GM12878 (cell line): Measurements from ENCODE around the gene IQCF2. TPM values are rescaled to one million over a fixed set of nuclear protein-coding genes. Genes with fewer than 3 reads are reported as not detected.

Experiments
- ATAC-seq: fragments of 200-7000 bp; cut with Tn5 transposase; 3 replicates; pipeline ENCODE4 v1.9.1; 2020; ENCODE audit warnings: mild to moderate bottlenecking, moderate library complexity
- BruUV-seq: library from RNA; stranded (reverse); fragments of 400-500 nt; replicated peaks from 2 replicates; lab custom pipeline; 2021; lab: Mats Ljungman, UMichigan
- CTCF ChIA-PET: fragments of 300-600 bp; sonication (Branson Sonifier 250); formaldehyde crosslinking; extraction: SDS; loops from one replicate; lab custom pipeline; 2021; ENCODE audit warnings: inconsistent platforms; lab: Yijun Ruan, JAX
- POLR2A ChIA-PET: fragments of 350-600 bp; formaldehyde crosslinking; extraction: SDS; loops from one replicate; lab custom pipeline; 2021; ENCODE audit warnings: inconsistent platforms; lab: Charles Lee
- RAD21 ChIA-PET: fragments of 300-600 bp; sonication (Branson Sonifier 250); formaldehyde crosslinking; loops from one replicate; lab custom pipeline; 2023; ENCODE audit warnings: antibody characterized with exemption; ENCODE audit not compliant: unreplicated experiment; lab: Charles Lee
- SMC1A ChIA-PET: fragments of 300-600 bp; sonication (Branson Sonifier 250); formaldehyde crosslinking; loops from one replicate; lab custom pipeline; 2023; ENCODE audit not compliant: unreplicated experiment, uncharacterized antibody; lab: Charles Lee
- DNase-seq: peaks from one replicate; pipeline ENCODE4 v3.0.0-alpha.2; 2011; ENCODE audit warnings: low read depth, low spot score
- FAIRE-seq: peaks from 3 replicates; lab custom pipeline; 2011; peaks lifted over from hg19 to GRCh38; lab: Jason Lieb, UNC
- H2AFZ ChIP-seq: 2 replicates; pipeline ENCODE4 v1.6.0; 2011; ENCODE audit warnings: low read depth, low read length, control low read depth; ENCODE audit not compliant: control insufficient read depth
- H3K27ac ChIP-seq: 2 replicates; pipeline ENCODE4 v1.5.1; 2011; ENCODE audit warnings: control low read depth; ENCODE audit not compliant: control insufficient read depth, insufficient read depth
- H3K27me3 ChIP-seq, 2 experiments: replicated peaks in 1 of 2; 2 replicates each; pipeline versions ENCODE4 v1.6.0 to v1.6.1; 2011; ENCODE audit warnings: low read length in 1 of 2; ENCODE audit not compliant: control insufficient read depth in 2 of 2, insufficient read depth in 2 of 2
- H3K36me3 ChIP-seq, 2 experiments: 2 replicates each; pipeline ENCODE4 v1.5.1; 2011; ENCODE audit warnings: low read length in 1 of 2; ENCODE audit not compliant: control insufficient read depth in 2 of 2, insufficient read depth in 2 of 2
- H3K4me1 ChIP-seq: 2 replicates; pipeline ENCODE4 v1.6.1; 2011; ENCODE audit warnings: mild to moderate bottlenecking, low read length, moderate library complexity, mixed read lengths; ENCODE audit not compliant: control insufficient read depth, insufficient read depth
- H3K4me2 ChIP-seq: 2 replicates; pipeline ENCODE4 v1.6.0; 2011; ENCODE audit warnings: control low read depth; ENCODE audit not compliant: control insufficient read depth, insufficient read depth
- H3K4me3 ChIP-seq: fragments of 200-600 bp; sonication (generic); 2 replicates; pipeline ENCODE4 v1.5.1; 2016
- H3K79me2 ChIP-seq: 2 replicates; pipeline ENCODE4 v1.6.0; 2011; ENCODE audit warnings: low read length; ENCODE audit not compliant: control insufficient read depth, insufficient read depth
- H3K9ac ChIP-seq: 2 replicates; pipeline ENCODE4 v1.8.0; 2011; ENCODE audit warnings: low read length, control low read depth, mixed read lengths; ENCODE audit not compliant: control insufficient read depth, insufficient read depth
- H3K9me3 ChIP-seq: replicated peaks from 3 replicates; pipeline ENCODE4 v1.5.1; 2011; ENCODE audit warnings: mild to moderate bottlenecking, low read length; ENCODE audit not compliant: control insufficient read depth, insufficient read depth
- H4K20me1 ChIP-seq: 2 replicates; pipeline ENCODE4 v1.6.0; 2011; ENCODE audit not compliant: control insufficient read depth, insufficient read depth
- CBX3 ChIP-seq: fragments of 200-600 bp; sonication (generic); IDR thresholded peaks from 2 replicates; pipeline ENCODE4 v1.6.1; 2016; ENCODE audit warnings: low read depth, borderline replicate concordance
- CBX5 ChIP-seq: sonication (generic); IDR thresholded peaks from 2 replicates; pipeline ENCODE4 v1.6.1; 2016; ENCODE audit warnings: low read depth, moderate library complexity, mild to moderate bottlenecking, inconsistent platforms
- HSF1 ChIP-seq: fragments of 150-350 bp; IDR thresholded peaks from 2 replicates; pipeline ENCODE4 v1.6.1; 2014; ENCODE audit warnings: mild to moderate bottlenecking, low read depth, low read length
- IRF3 ChIP-seq: fragments of 450-650 bp; IDR thresholded peaks from 2 replicates; pipeline ENCODE4 v1.6.1; 2014; ENCODE audit warnings: mild to moderate bottlenecking
- MYB ChIP-seq: fragments of 150-350 bp; IDR thresholded peaks from 2 replicates; pipeline ENCODE4 v1.6.1; 2014; ENCODE audit warnings: mild to moderate bottlenecking, low read depth, low read length, borderline replicate concordance
- NBN ChIP-seq: fragments of 450-650 bp; IDR thresholded peaks from 2 replicates; pipeline ENCODE4 v1.6.1; 2016
- NRF1 ChIP-seq: conservative IDR thresholded peaks from 2 replicates; pipeline ENCODE4 v1.6.1; 2011; ENCODE audit warnings: mild to moderate bottlenecking, low read depth, low read length, improper control_type of control experiment
- SREBF2 ChIP-seq: IDR thresholded peaks from 2 replicates; pipeline ENCODE4 v1.6.1; 2012; ENCODE audit warnings: mild to moderate bottlenecking, low read length
- STAT3 ChIP-seq: IDR thresholded peaks from 2 replicates; pipeline ENCODE4 v1.6.1; 2011; ENCODE audit warnings: low read depth, low read length, improper control_type of control experiment
- ZNF24 ChIP-seq: fragments of 450-650 bp; IDR thresholded peaks from 2 replicates; pipeline ENCODE4 v1.6.1; 2017; ENCODE audit warnings: antibody characterized with exemption, mild to moderate bottlenecking
- ZNF384 ChIP-seq: IDR thresholded peaks from 2 replicates; pipeline ENCODE4 v1.6.1; 2012; ENCODE audit warnings: low read depth, mild to moderate bottlenecking, low read length, improper control_type of control experiment, borderline replicate concordance
- WGBS: methylation state at CpG from one replicate; pipeline ENCODE4 v1.1.6; 2016; ENCODE audit warnings: low lambda C conversion rate; ENCODE audit not compliant: insufficient replicate concordance, insufficient coverage; ENCODE audit errors: missing lambda C conversion rate; 5-methylcytosine and 5-hydroxymethylcytosine counted together
- in situ Hi-C: fragments of 300-500 bp; cut with MboI; formaldehyde crosslinking; loops from 9 replicates; pipeline ENCODE4 v1.14.3; 2018; ENCODE audit warnings: mixed read lengths
- intact Hi-C: fragments of 100-400 bp; cut with micrococcal nuclease; formaldehyde crosslinking; loops from one replicate; pipeline ENCODE4 v1.14.2; 2022; ENCODE audit not compliant: unreplicated experiment
- polyA plus RNA-seq, 11 experiments: library from polyadenylated mRNA; depleted of rRNA in 4 of 11; unstranded in 6 of 11; stranded (reverse) in 5 of 11; fragments of >200 nt; fragmentation: Nextera tagmentation in 4 of 11; fragmentation: Illumina TruSeq in 1 of 11; extraction: Ambion mirVana in 4 of 11; extraction: Trizol in 1 of 11; gene quantifications; 1 replicate in 1 of 11; 2 replicates in 10 of 11; pipeline versions ENCODE4 v1.2.1 to v1.2.3, GENCODE V29; 2011 to 2016; ENCODE audit warnings: inconsistent platforms in 2 of 11, missing spikeins in 2 of 11, low read depth in 1 of 11
- total RNA-seq, 4 experiments: library from RNA; depleted of rRNA in 3 of 4; stranded (reverse); fragments of >200 nt in 3 of 4; fragmentation: Illumina TruSeq in 1 of 4; extraction: Trizol in 1 of 4; gene quantifications; 2 replicates each; pipeline versions ENCODE4 v1.2.1 to v1.2.3, GENCODE V29; 2013 to 2021

IQCF2 gene
- total and polyA plus RNA-seq, 10 of the 15 experiments (the other 5 are each of a cell fraction or from before 2014, with no cell fraction given): not detected

DNA sequence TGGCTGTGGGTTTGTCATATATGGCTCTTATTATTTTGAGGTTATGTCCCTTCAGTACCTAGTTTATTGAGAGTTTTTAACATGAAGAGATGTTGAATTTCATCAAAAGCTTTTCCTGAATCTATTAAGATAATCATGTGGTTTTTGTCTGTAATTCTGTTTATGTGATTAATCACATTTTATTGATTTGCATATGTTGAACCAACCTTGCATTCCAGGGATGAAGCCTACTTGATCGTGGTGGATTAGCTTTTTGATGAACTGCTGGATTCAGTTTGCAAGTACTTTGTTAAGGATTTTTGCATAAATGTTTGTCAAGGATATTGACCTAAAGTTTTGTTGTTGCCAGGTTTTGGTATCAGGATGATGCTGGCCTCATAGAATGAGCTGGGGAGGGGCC lies 33.1 kb upstream of the IQCF2 start:
- CTCF ChIA-PET: interaction anchor here (1.6 kb wide), 1 partner anchor 9 kb away, joined by 10 read pairs; no protein-coding TSS in a partner anchor
- H2AFZ ChIP-seq: no peak overlapping the region
- no peaks in the 10 kb centered on the region for H3K4me1 ChIP-seq
- BruUV-seq: no TSS peak
- DNase-seq (no peak), FAIRE-seq (no peak), ATAC-seq (no peak)
- H3K36me3 ChIP-seq: no peaks in the 10 kb centered on the region
- H3K4me2 ChIP-seq: no peak overlapping the region
- TF ChIP-seq CBX5 (no peak), NRF1 (no peak), NBN (no peak), HSF1 (no peak), ZNF384 (no peak), IRF3 (no peak), CBX3 (no peak), ZNF24 (no peak), SREBF2 (no peak), STAT3 (no peak), MYB (no peak)
- H3K9ac ChIP-seq: no peak overlapping the region
- H3K9me3 ChIP-seq: no peaks in the 10 kb centered on the region; the same call in 2 of the 3 replicates
- in situ Hi-C loops (no loop called here), intact Hi-C loops (no loop called here)
- no peak overlapping the region for H3K4me3 ChIP-seq
- POLR2A ChIA-PET: no interaction called here
- H3K27ac ChIP-seq: no peak overlapping the region
- 0% methylated on average over 1 of the region's 1 CpG for WGBS
- no peaks in the 10 kb centered on the region for H4K20me1 ChIP-seq
- RAD21 ChIA-PET: no interaction called here
- no peaks in the 10 kb centered on the region for H3K79me2 ChIP-seq
- SMC1A ChIA-PET: no interaction called here
- no peaks in the 10 kb centered on the region for H3K27me3 ChIP-seq
